ENCODE results near the gene PLCB2.

- TF ChIP-seq CTCF (IDR thresholded peaks at IDR 0.05) (no peak), ZFX (IDR thresholded peaks at IDR 0.05; ENCODE audit: borderline replicate concordance) (no peak)
Observed at GRCh38 chr15:40290545-40290917, 17.2 kb downstream of the PLCB2 start.
